ENCODE measurements around the gene NRG3. TPM values are rescaled to one million over a fixed set of nuclear protein-coding genes. Genes with fewer than 3 reads are reported as not detected.

NRG3 gene
- total RNA-seq, 4 donors from 2014 or later: 0.20 to 1.1 (median 0.84) TPM; not detected in 1

DNA sequence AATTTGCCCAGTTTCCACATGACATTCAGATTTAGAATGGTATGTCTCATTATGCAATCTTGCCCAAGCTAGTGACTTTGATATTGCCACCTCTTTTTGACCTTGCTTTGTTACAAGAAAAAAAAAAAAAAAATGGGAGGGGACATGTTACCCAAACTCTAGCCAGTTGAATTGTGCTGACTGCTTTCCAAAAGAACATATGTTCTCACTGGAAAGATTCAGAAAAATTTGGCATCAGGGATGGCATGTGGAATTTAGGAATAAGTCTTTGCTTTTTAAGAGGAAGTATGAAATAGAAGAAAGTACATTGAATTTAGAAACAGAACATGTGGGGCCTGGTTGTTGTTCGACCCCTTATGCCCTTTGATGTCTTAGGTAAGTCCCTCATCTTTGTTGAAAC, 846.8 kb downstream of the NRG3 start:
- H3K36me3 ChIP-seq: no peaks in the 10 kb centered on the region
- H3K27ac ChIP-seq: no peak overlapping the region
- no peaks in the 10 kb centered on the region for H3K4me1 ChIP-seq
- TF ChIP-seq, protein P1, sequence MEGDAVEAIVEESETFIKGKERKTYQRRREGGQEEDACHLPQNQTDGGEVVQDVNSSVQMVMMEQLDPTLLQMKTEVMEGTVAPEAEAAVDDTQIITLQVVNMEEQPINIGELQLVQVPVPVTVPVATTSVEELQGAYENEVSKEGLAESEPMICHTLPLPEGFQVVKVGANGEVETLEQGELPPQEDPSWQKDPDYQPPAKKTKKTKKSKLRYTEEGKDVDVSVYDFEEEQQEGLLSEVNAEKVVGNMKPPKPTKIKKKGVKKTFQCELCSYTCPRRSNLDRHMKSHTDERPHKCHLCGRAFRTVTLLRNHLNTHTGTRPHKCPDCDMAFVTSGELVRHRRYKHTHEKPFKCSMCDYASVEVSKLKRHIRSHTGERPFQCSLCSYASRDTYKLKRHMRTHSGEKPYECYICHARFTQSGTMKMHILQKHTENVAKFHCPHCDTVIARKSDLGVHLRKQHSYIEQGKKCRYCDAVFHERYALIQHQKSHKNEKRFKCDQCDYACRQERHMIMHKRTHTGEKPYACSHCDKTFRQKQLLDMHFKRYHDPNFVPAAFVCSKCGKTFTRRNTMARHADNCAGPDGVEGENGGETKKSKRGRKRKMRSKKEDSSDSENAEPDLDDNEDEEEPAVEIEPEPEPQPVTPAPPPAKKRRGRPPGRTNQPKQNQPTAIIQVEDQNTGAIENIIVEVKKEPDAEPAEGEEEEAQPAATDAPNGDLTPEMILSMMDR (IDR thresholded peaks at IDR 0.05): no peak
- no peak for TF ChIP-seq POLR2A (IDR thresholded peaks at IDR 0.05)
- TF ChIP-seq EP300 (IDR thresholded peaks at IDR 0.05): no peak
- 70 to 75% methylated on average over 1 of the region's 1 CpG for WGBS, 2 donors
- no peak for DNase-seq (ENCODE audit: low spot score in 2 of 2)
- no peak overlapping the region for H3K4me3 ChIP-seq
- H3K27me3 ChIP-seq: no peaks in the 10 kb centered on the region
- H3K9me3 ChIP-seq: peaks cover 0 to 4% (median 0%) of the 10 kb centered on the region in 4 donors

DNA sequence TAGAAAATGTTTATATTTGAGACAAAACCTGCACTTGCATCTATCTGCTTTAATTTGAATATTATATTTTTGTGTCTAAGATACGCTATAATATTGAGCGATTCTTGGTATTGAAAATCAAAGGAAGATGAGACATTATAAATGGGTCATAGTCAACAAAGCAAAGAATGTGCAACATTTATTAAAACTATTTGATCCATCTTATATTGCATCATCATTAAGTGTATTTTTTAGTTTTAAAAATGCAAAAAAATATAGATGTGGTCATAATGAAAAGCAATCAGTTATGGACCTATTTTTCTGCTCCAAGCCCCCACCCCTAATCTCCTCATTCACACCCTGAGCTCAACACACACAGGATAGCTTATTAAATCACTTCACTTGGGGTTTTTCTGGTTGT, 847.3 kb downstream of the NRG3 start:
- Histone ChIP-seq H3K4me1 (no peaks in the 10 kb centered on the region), H3K27me3 (no peaks in the 10 kb centered on the region), H3K36me3 (no peaks in the 10 kb centered on the region), H3K27ac (no peak overlapping the region), H3K4me3 (no peak overlapping the region), H3K9me3 (peaks cover 0 to 7% (median 0%) of the 10 kb centered on the region in 4 donors)
- WGBS, 2 donors: 92 to 96% methylated on average over 2 of the region's 2 CpGs
- no peak for DNase-seq (ENCODE audit: low spot score in 2 of 2)
- TF ChIP-seq EP300 (IDR thresholded peaks at IDR 0.05) (no peak), POLR2A (IDR thresholded peaks at IDR 0.05) (no peak)
- TF ChIP-seq, protein P1 (IDR thresholded peaks at IDR 0.05): no peak

DNA sequence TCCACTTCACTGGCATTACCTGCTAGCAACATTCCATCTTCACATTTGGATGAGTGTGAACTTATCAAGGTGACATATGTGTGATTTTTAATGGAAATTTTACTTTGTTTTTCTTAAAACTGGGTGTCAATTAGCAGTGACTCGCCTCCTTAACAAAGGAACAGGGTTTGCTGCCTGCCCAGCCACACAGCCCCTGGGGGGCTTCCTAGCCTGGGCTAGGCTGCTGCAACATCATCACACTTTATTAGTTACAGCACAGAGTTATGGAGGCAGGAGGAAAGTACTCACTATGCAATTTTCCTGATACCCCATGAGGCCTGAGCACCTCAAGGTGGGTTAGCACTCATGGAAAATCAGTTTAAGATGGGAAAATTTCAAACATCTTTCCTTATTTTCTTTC, 861.3 kb downstream of the NRG3 start:
- no peaks in the 10 kb centered on the region for H3K36me3 ChIP-seq
- TF ChIP-seq POLR2A (IDR thresholded peaks at IDR 0.05) (no peak), EP300 (IDR thresholded peaks at IDR 0.05) (no peak)
- TF ChIP-seq, protein P1 (IDR thresholded peaks at IDR 0.05): no peak
- peaks cover 0 to 12% (median 0%) of the 10 kb centered on the region in 4 donors for H3K4me1 ChIP-seq
- no peaks in the 10 kb centered on the region for H3K27me3 ChIP-seq
- H3K9me3 ChIP-seq: no peaks in the 10 kb centered on the region
- no peak for DNase-seq (ENCODE audit: low spot score in 2 of 2)
- no peak overlapping the region for H3K4me3 ChIP-seq
- 0% methylated on average over 1 of the region's 1 CpG for WGBS, 2 donors
- no peak overlapping the region for H3K27ac ChIP-seq

DNA sequence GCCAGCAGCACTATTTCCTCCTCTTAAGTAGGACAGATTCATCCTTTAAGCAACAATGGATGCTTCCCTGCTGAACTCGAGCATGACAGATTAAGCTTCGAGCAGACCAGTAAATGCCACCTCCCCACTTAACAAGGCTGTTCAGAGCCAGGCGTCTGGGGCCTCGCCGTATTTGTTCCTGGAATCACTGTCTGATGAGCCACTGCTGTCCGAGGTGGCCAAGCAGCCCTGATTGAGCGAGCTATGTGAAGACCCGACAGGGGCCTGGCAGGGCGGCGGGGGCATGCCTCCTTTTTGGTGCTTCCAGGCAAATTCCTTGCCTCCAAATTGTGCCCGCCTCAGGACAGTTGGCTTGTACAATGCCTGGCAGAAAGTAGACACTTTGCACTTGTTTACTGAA, 862.6 kb downstream of the NRG3 start:
- H3K4me3 ChIP-seq: no peak overlapping the region
- no peaks in the 10 kb centered on the region for H3K36me3 ChIP-seq
- H3K27ac ChIP-seq: no peak overlapping the region
- 38 to 44% methylated on average over 11 of the region's 11 CpGs for WGBS, 2 donors
- H3K9me3 ChIP-seq: no peaks in the 10 kb centered on the region
- no peaks in the 10 kb centered on the region for H3K27me3 ChIP-seq
- no peak for DNase-seq (ENCODE audit: low spot score in 2 of 2)
- peaks cover 0 to 12% (median 0%) of the 10 kb centered on the region in 4 donors for H3K4me1 ChIP-seq
- TF ChIP-seq EP300 (IDR thresholded peaks at IDR 0.05) (no peak), POLR2A (IDR thresholded peaks at IDR 0.05) (no peak)
- TF ChIP-seq, protein P1 (IDR thresholded peaks at IDR 0.05): no peak

DNA sequence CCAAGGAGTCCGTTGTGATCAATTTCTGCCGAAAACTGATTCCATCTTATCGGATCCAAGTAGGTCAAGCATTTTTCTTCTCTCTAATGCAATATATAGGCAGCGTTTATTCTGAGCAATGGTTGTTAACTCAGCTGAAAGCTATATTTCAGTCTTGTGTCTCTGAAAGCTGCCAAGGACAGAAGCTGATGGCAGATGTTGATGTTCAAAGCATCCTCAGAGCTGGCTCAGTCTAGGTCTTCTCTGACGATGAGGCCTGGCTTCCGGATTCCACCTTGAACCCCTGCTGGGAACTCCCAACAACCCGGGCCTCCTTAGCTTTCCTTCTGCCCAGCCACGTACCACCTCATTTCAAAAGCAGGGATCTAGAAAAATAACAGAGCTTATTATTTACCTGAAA, 863.6 kb downstream of the NRG3 start:
- TF ChIP-seq, protein P1 (IDR thresholded peaks at IDR 0.05): no peak
- TF ChIP-seq EP300 (IDR thresholded peaks at IDR 0.05) (no peak), POLR2A (IDR thresholded peaks at IDR 0.05) (no peak)
- Histone ChIP-seq H3K36me3 (no peaks in the 10 kb centered on the region), H3K27ac (no peak overlapping the region), H3K4me3 (no peak overlapping the region), H3K9me3 (no peaks in the 10 kb centered on the region), H3K4me1 (peaks cover 0 to 12% (median 0%) of the 10 kb centered on the region in 4 donors), H3K27me3 (no peaks in the 10 kb centered on the region)
- WGBS, 2 donors: 66% methylated on average over 8 of the region's 8 CpGs
- DNase-seq (ENCODE audit: low spot score in 2 of 2): no peak

All from tibial nerve (tissue), 4 donors.